HepG2 (cell line): ENCODE measurements around the gene KAT7. TPM values are rescaled to one million over a fixed set of nuclear protein-coding genes. Genes with fewer than 3 reads are reported as not detected.

Experiments
- FOXA1 ChIP-seq, 2 experiments: fragments of 450-650 bp in 1 of 2; sonication (generic) in 1 of 2; formaldehyde crosslinking in 1 of 2; IDR thresholded peaks; 2 replicates each; pipeline versions ENCODE4 v1.4.0 to v1.6.1; 2016 to 2020; ENCODE audit warnings: missing genetic modification reagents in 1 of 2
- HNRNPK ChIP-seq: fragments of 200-400 bp; formaldehyde crosslinking; IDR thresholded peaks from 2 replicates; pipeline ENCODE4 v1.6.1; 2018; ENCODE audit warnings: low read length, low read depth, moderate library complexity, mild to moderate bottlenecking; ENCODE audit not compliant: poor library complexity, severe bottlenecking
- IRX3 ChIP-seq: sonication (generic); formaldehyde crosslinking; IDR thresholded peaks from 2 replicates; pipeline ENCODE4 v1.8.1; 2023; ENCODE audit warnings: mild to moderate bottlenecking, low read depth, missing genetic modification reagents, borderline replicate concordance
- NPAS2 ChIP-seq: sonication (generic); formaldehyde crosslinking; IDR thresholded peaks from 2 replicates; pipeline ENCODE4 v1.8.0; 2022; ENCODE audit warnings: mild to moderate bottlenecking, missing genetic modification reagents, borderline replicate concordance
- NR2F1 ChIP-seq, 2 experiments: fragments of 450-650 bp in 1 of 2; formaldehyde crosslinking in 1 of 2; IDR thresholded peaks; 2 replicates each; pipeline versions ENCODE4 v1.5.0 to v1.6.1; 2016 to 2020; ENCODE audit warnings: mild to moderate bottlenecking in 1 of 2, missing compliant biosample characterization in 1 of 2, missing genetic modification reagents in 1 of 2, moderate library complexity in 1 of 2
- RBM39 ChIP-seq: fragments of 200-400 bp; formaldehyde crosslinking; IDR thresholded peaks from one replicate; pipeline ENCODE4 v1.6.1; 2018; ENCODE audit warnings: antibody characterized with exemption, mild to moderate bottlenecking, low read depth, low read length; ENCODE audit not compliant: poor library complexity, severe bottlenecking
- SALL1 ChIP-seq: sonication (generic); formaldehyde crosslinking; IDR thresholded peaks from 2 replicates; pipeline ENCODE4 v1.8.0; 2022; ENCODE audit warnings: mild to moderate bottlenecking, missing genetic modification reagents
- ZMYM2 ChIP-seq: sonication (generic); formaldehyde crosslinking; IDR thresholded peaks from 2 replicates; pipeline ENCODE4 v1.8.0; 2022; ENCODE audit warnings: mild to moderate bottlenecking, missing genetic modification reagents
- ZNF33A ChIP-seq: sonication (generic); formaldehyde crosslinking; IDR thresholded peaks from 2 replicates; pipeline ENCODE4 v1.5.1; 2020; ENCODE audit warnings: missing genetic modification reagents, mild to moderate bottlenecking, moderate library complexity, borderline replicate concordance
- ZNF607 ChIP-seq: sonication (generic); formaldehyde crosslinking; IDR thresholded peaks from 2 replicates; pipeline ENCODE4 v1.5.1; 2020; ENCODE audit warnings: missing genetic modification reagents, mild to moderate bottlenecking, borderline replicate concordance
- ZZZ3 ChIP-seq: sonication (generic); formaldehyde crosslinking; IDR thresholded peaks from 2 replicates; pipeline ENCODE4 v1.4.0; 2020; ENCODE audit warnings: missing genetic modification reagents, mild to moderate bottlenecking, borderline replicate concordance
- polyA plus RNA-seq, 8 experiments: library from polyadenylated mRNA; depleted of rRNA in 3 of 8; stranded (reverse) in 7 of 8; unstranded in 1 of 8; fragments of >200 nt; fragmentation: Illumina TruSeq in 4 of 8; extraction: Trizol in 4 of 8; gene quantifications; 2 replicates each; pipeline versions ENCODE4 v1.2.1 to v1.2.3, GENCODE V29; 2011 to 2016; ENCODE audit warnings: low read depth in 4 of 8, missing spikeins in 1 of 8, mixed read lengths in 1 of 8; ENCODE audit not compliant: insufficient read depth in 1 of 8
- total RNA-seq, 5 experiments: library from RNA; depleted of rRNA; stranded (reverse); fragments of >200 nt; fragmentation: Illumina TruSeq; extraction: Trizol; gene quantifications; 2 replicates each; pipeline ENCODE4 v1.2.3, GENCODE V29; 2016; ENCODE audit warnings: low read depth in 1 of 5
- TF ChIP-seq, protein P1 (sequence below): sonication (generic); formaldehyde crosslinking; IDR thresholded peaks from 2 replicates; pipeline ENCODE4 v1.5.1; 2020; ENCODE audit warnings: mild to moderate bottlenecking, moderate library complexity, missing genetic modification reagents
- TF ChIP-seq, protein P2 (sequence below): sonication (generic); formaldehyde crosslinking; IDR thresholded peaks from 2 replicates; pipeline ENCODE4 v1.5.1; 2020; ENCODE audit warnings: mild to moderate bottlenecking, missing genetic modification reagents, borderline replicate concordance
- TF ChIP-seq, protein P3 (sequence below), 2 experiments: IDR thresholded peaks; 2 replicates each; pipeline ENCODE4 v1.6.1; 2011 to 2012; ENCODE audit warnings: low read length in 2 of 2, borderline replicate concordance in 1 of 2, low read depth in 1 of 2, mild to moderate bottlenecking in 1 of 2, moderate library complexity in 1 of 2
- TF ChIP-seq, protein P4 (sequence below): sonication (generic); formaldehyde crosslinking; IDR thresholded peaks from 2 replicates; pipeline ENCODE4 v1.5.0; 2020; ENCODE audit warnings: mild to moderate bottlenecking, missing genetic modification reagents, moderate library complexity
- TF ChIP-seq, protein P5 (sequence below): sonication (generic); formaldehyde crosslinking; conservative IDR thresholded peaks from 2 replicates; pipeline ENCODE4 v1.5.0; 2020; ENCODE audit warnings: missing genetic modification reagents

KAT7 gene
- total and polyA plus RNA-seq, 2 of the 13 experiments (the other 11 are each of a cell fraction or from before 2014, with no cell fraction given), result 21.2 to 39.2 TPM

DNA sequence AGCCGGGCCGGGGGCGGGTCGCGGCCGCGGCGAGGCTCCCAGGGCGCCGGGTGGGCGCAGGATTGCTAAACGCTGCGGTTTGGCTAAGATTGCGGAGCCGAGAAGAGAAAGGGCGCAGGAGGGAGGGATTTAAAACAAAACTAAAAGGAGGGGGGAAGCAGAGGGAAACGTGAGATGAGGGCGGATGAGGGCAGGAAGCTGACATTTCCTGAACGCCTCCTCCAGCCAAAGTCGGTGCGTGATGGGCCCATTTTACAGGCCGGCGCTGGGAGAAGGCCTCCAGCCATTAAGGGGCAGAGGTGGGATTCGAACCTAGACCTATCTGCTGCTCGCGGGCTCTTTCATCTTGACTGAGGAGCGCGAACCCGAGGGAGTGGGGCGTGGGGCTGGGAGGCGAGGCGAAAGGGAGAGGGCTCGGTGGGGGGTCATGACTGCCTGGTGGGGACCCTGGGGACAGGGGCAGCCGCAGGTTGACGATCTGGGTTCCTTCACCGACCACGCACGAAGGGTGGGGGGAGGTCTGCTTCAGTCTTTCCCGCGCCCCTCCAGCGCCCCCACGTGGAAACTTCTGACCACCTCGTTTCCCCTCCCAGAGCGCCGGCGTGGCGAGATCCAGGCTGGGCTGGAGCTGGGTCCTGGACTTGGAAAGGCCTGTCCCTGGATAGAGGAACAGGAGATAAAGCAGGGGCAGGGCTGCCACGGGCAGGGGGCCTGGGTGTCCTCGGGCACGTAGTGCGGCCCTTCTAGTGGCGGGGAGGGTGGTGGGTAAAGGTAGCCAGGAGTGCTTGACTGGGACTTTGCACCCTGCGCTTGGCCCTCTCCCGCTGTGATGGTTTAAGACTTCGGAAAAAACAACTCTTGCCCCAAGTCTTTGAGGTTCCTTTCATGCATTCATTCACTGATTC lies 63.2 kb downstream of the KAT7 start (continued):
- TF ChIP-seq, protein P1, sequence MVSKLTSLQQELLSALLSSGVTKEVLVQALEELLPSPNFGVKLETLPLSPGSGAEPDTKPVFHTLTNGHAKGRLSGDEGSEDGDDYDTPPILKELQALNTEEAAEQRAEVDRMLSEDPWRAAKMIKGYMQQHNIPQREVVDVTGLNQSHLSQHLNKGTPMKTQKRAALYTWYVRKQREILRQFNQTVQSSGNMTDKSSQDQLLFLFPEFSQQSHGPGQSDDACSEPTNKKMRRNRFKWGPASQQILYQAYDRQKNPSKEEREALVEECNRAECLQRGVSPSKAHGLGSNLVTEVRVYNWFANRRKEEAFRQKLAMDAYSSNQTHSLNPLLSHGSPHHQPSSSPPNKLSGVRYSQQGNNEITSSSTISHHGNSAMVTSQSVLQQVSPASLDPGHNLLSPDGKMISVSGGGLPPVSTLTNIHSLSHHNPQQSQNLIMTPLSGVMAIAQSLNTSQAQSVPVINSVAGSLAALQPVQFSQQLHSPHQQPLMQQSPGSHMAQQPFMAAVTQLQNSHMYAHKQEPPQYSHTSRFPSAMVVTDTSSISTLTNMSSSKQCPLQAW (CRISPR knock-in tag), result peak; percentile 18; the same call in 1 of the 2 replicates
- TF ChIP-seq HNRNPK (no peak), NR2F1 (CRISPR knock-in tag; IDR thresholded peaks at IDR 0.05) (no peak), IRX3 (no peak), RBM39 (no peak), ZZZ3 (CRISPR knock-in tag) (no peak), ZNF33A (no peak), ZMYM2 (CRISPR knock-in tag) (no peak), NPAS2 (CRISPR knock-in tag) (no peak), SALL1 (CRISPR knock-in tag) (peak; percentile 61; the same call in 1 of the 2 replicates), ZNF607 (CRISPR knock-in tag) (no peak), FOXA1 (IDR thresholded peaks at IDR 0.05) (no peak), FOXA1 (CRISPR knock-in tag; IDR thresholded peaks at IDR 0.05) (no peak)
- TF ChIP-seq, protein P2, sequence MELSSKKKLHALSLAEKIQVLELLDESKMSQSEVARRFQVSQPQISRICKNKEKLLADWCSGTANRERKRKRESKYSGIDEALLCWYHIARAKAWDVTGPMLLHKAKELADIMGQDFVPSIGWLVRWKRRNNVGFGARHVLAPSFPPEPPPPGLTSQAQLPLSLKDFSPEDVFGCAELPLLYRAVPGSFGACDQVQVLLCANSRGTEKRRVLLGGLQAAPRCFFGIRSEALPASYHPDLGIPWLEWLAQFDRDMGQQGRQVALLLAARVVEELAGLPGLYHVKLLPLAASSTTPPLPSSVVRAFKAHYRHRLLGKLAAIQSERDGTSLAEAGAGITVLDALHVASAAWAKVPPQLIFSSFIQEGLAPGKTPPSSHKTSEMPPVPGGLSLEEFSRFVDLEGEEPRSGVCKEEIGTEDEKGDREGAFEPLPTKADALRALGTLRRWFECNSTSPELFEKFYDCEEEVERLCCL, result no peak
- TF ChIP-seq, protein P3, sequence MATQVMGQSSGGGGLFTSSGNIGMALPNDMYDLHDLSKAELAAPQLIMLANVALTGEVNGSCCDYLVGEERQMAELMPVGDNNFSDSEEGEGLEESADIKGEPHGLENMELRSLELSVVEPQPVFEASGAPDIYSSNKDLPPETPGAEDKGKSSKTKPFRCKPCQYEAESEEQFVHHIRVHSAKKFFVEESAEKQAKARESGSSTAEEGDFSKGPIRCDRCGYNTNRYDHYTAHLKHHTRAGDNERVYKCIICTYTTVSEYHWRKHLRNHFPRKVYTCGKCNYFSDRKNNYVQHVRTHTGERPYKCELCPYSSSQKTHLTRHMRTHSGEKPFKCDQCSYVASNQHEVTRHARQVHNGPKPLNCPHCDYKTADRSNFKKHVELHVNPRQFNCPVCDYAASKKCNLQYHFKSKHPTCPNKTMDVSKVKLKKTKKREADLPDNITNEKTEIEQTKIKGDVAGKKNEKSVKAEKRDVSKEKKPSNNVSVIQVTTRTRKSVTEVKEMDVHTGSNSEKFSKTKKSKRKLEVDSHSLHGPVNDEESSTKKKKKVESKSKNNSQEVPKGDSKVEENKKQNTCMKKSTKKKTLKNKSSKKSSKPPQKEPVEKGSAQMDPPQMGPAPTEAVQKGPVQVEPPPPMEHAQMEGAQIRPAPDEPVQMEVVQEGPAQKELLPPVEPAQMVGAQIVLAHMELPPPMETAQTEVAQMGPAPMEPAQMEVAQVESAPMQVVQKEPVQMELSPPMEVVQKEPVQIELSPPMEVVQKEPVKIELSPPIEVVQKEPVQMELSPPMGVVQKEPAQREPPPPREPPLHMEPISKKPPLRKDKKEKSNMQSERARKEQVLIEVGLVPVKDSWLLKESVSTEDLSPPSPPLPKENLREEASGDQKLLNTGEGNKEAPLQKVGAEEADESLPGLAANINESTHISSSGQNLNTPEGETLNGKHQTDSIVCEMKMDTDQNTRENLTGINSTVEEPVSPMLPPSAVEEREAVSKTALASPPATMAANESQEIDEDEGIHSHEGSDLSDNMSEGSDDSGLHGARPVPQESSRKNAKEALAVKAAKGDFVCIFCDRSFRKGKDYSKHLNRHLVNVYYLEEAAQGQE (IDR thresholded peaks at IDR 0.05; ENCODE audit: borderline replicate concordance in 1 of 2, low read depth in 1 of 2, low read length in 2 of 2), result no peak
- TF ChIP-seq, protein P4, sequence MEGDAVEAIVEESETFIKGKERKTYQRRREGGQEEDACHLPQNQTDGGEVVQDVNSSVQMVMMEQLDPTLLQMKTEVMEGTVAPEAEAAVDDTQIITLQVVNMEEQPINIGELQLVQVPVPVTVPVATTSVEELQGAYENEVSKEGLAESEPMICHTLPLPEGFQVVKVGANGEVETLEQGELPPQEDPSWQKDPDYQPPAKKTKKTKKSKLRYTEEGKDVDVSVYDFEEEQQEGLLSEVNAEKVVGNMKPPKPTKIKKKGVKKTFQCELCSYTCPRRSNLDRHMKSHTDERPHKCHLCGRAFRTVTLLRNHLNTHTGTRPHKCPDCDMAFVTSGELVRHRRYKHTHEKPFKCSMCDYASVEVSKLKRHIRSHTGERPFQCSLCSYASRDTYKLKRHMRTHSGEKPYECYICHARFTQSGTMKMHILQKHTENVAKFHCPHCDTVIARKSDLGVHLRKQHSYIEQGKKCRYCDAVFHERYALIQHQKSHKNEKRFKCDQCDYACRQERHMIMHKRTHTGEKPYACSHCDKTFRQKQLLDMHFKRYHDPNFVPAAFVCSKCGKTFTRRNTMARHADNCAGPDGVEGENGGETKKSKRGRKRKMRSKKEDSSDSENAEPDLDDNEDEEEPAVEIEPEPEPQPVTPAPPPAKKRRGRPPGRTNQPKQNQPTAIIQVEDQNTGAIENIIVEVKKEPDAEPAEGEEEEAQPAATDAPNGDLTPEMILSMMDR (CRISPR knock-in tag), result peak; percentile 96
- TF ChIP-seq, protein P5, sequence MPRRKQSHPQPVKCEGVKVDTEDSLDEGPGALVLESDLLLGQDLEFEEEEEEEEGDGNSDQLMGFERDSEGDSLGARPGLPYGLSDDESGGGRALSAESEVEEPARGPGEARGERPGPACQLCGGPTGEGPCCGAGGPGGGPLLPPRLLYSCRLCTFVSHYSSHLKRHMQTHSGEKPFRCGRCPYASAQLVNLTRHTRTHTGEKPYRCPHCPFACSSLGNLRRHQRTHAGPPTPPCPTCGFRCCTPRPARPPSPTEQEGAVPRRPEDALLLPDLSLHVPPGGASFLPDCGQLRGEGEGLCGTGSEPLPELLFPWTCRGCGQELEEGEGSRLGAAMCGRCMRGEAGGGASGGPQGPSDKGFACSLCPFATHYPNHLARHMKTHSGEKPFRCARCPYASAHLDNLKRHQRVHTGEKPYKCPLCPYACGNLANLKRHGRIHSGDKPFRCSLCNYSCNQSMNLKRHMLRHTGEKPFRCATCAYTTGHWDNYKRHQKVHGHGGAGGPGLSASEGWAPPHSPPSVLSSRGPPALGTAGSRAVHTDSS (CRISPR knock-in tag), result no peak
